Stimulated activated CD8-positive, alpha-beta memory T cell treated with anti-CD3 and anti-CD28 coated beads, Interleukin-2, amount 100 ng/mL, for 1 hour (primary cell): ENCODE results near the gene ANTKMT.
A peak's percentile ranks its signal among the peaks of the same experiment; 100 is the strongest.
"Not testable (repeated sequence)": the region's sequence is repeated elsewhere in the genome, so short reads cannot be mapped to it uniquely, and the experiment has no call there.

ENCODE experiments used
- DNase-seq, 2 donors: peaks; one replicate each; pipeline ENCODE4 v3.0.0-alpha.2; 2020; ENCODE audit warnings: low read depth in 2 of 2

Gene ANTKMT

GRCh38 chr16:728131-728889 is 7.4 kb downstream of the ANTKMT start:
- peak in 1 of 2 donors; percentile 28 for DNase-seq

- no peak for DNase-seq
Measured at GRCh38 chr16:728890-729744, 8.2 kb downstream of the ANTKMT start.

GRCh38 chr16:729768-730665 is 9.1 kb downstream of the ANTKMT start:
- DNase-seq, result no peak

- no peak for DNase-seq
Measured at GRCh38 chr16:730666-731509, 9.9 kb downstream of the ANTKMT start.

GRCh38 chr16:732332-732731 is 11.4 kb downstream of the ANTKMT start:
- DNase-seq, result no peak

- no peak for DNase-seq
Measured at GRCh38 chr16:732936-733335, 12.0 kb downstream of the ANTKMT start.

- DNase-seq, result no peak
Measured at GRCh38 chr16:733382-734207, 12.6 kb downstream of the ANTKMT start.

GRCh38 chr16:734208-734980 is 13.4 kb downstream of the ANTKMT start:
- DNase-seq, result no peak

GRCh38 chr16:734981-735881 is 14.3 kb downstream of the ANTKMT start:
- DNase-seq, result no peak

GRCh38 chr16:735982-736453 is 15.1 kb downstream of the ANTKMT start:
- no peak for DNase-seq

GRCh38 chr16:736936-737481 is 16.1 kb downstream of the ANTKMT start:
- no peak for DNase-seq

- no peak for DNase-seq
Measured at GRCh38 chr16:739560-740458, 18.9 kb downstream of the ANTKMT start.

GRCh38 chr16:740459-740763 is 19.5 kb downstream of the ANTKMT start:
- no peak for DNase-seq

- DNase-seq, result peak; percentile 87 to 88
Measured at GRCh38 chr16:740764-741505, 20.0 kb downstream of the ANTKMT start, which contains the start of gene CIAO3. TSS of gene CIAO3 (minus strand) at chr16:740997. CDS start at chr16:740985, 12 bp downstream.

- DNase-seq, result no peak
Measured at GRCh38 chr16:741986-742629, 21.2 kb downstream of the ANTKMT start.

GRCh38 chr16:742894-743293 is 21.9 kb downstream of the ANTKMT start:
- not testable (repeated sequence) for DNase-seq
